ENCODE measurements around the gene NOXO1. TPM values are rescaled to one million over a fixed set of nuclear protein-coding genes. Genes with fewer than 3 reads are reported as not detected.

Gene NOXO1
- total RNA-seq, 1 experiment from 2014 or later, result 1.7 TPM

- Mint-ChIP-seq H3K36me3 (ENCODE audit: insufficient read depth in 1 of 3, low read depth in 3 of 3) (peaks cover 0 to 2% (median 0%) of the 10 kb centered on the region in 3 experiments; a peak in 1 of 7 replicates), H3K4me3 (no peak overlapping the region; a peak in 1 of 5 replicates), H3K27ac (no peak overlapping the region), H3K27me3 (ENCODE audit: low read depth) (peaks cover 40% of the 10 kb centered on the region), H3K4me1 (peaks cover 2% of the 10 kb centered on the region in 2 experiments), H3K9me3 (no peaks in the 10 kb centered on the region)
- Histone ChIP-seq H3K79me2 (ENCODE audit: insufficient read depth, low read length) (no peaks in the 10 kb centered on the region), H2BK15ac (ENCODE audit: low read depth, low read length) (no peak overlapping the region), H3K27ac (ENCODE audit: insufficient read length, low read depth, low read length) (no peak overlapping the region), H3K18ac (ENCODE audit: insufficient read length, low read depth, low read length) (no peak overlapping the region), H4K5ac (ENCODE audit: insufficient read length, low read depth, low read length) (no peak overlapping the region), H3K27me3 (ENCODE audit: insufficient read depth, low read length) (peaks cover 7% of the 10 kb centered on the region; the same call in 1 of the 2 replicates), H3K23ac (ENCODE audit: insufficient read length, low read depth, low read length) (no peak overlapping the region), H3K9me3 (ENCODE audit: control insufficient read depth, low read depth, low read length) (no peaks in the 10 kb centered on the region), H4K91ac (ENCODE audit: insufficient read length, low read depth, low read length) (no peak overlapping the region), H2AFZ (ENCODE audit: low read length) (no peak overlapping the region), H2BK20ac (ENCODE audit: low read depth, low read length, poor library complexity, severe bottlenecking) (no peak overlapping the region), H3K79me1 (ENCODE audit: insufficient read depth, low read depth, low read length, poor library complexity, severe bottlenecking) (no peaks in the 10 kb centered on the region), H3K9ac (ENCODE audit: extremely low read depth, insufficient read length, low read length) (no peak overlapping the region), H4K8ac (replicated peaks; ENCODE audit: insufficient read length, low read depth, low read length) (no peak overlapping the region), H3K56ac (ENCODE audit: insufficient read length, low read depth, low read length) (no peak overlapping the region), H3K4ac (ENCODE audit: low read depth, low read length) (no peak overlapping the region), H3T11ph (ENCODE audit: low read length) (no peak overlapping the region), H3K23me2 (ENCODE audit: insufficient read length, low read depth, low read length, poor library complexity, severe bottlenecking) (peaks cover 8% of the 10 kb centered on the region), H2AK5ac (ENCODE audit: insufficient read length, low read length) (no peak overlapping the region), H2BK12ac (ENCODE audit: insufficient read length, low read depth, low read length) (no peak overlapping the region), H3K14ac (ENCODE audit: insufficient read depth, low read length) (no peak overlapping the region), H4K20me1 (ENCODE audit: control insufficient read depth, insufficient read depth, insufficient read length) (no peaks in the 10 kb centered on the region), H3K4me2 (ENCODE audit: insufficient read depth, insufficient read length, low read length) (no peak overlapping the region), H2BK120ac (ENCODE audit: low read depth, low read length, poor library complexity, severe bottlenecking) (no peak overlapping the region), H2BK5ac (ENCODE audit: insufficient read length, low read length) (no peak overlapping the region), H3K4me1 (ENCODE audit: insufficient read depth, low read length) (peaks cover 2% of the 10 kb centered on the region; the same call in 1 of the 2 replicates)
- no CpG with 5 or more reads among the region's 24 CpGs for WGBS (ENCODE audit: extremely low coverage, insufficient read length, low lambda C conversion rate)
- DNase-seq, result no peak
- TF ChIP-seq CTCF (conservative IDR thresholded peaks at IDR 0.05), result no peak
Measured at GRCh38 chr16:2015117-2015946, 34.1 kb upstream of the NOXO1 start.

All from H9 (cell line).